GM21528 (cell line): ENCODE data around the gene STIMATE.

Experiments
- ATAC-seq: cut with Tn5 transposase; IDR thresholded peaks from one replicate; pipeline ENCODE4 v1.9.1; 2021; ENCODE audit warnings: mild to moderate bottlenecking, moderate library complexity; ENCODE audit not compliant: unreplicated experiment, low FRiP score

The STIMATE gene

DNA sequence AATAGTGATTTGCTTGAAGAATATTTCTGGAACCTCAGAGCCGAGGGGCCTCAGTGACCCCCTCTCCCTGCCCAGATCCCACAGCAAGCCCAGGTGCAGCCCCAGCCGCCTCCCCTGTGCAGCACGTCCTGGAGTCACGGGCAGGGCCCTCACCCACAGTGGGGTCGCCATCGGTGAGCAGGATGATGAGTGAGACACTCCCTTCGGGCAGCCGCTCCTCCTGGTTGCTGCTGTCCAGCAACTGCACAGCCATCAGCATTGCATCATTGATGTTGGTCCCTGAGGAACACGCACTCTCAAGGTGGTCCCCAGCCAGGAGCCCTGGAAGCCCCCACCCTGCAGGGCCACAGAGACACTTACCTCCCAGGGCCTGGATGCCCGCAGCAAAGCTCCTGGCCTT lies 73.3 kb downstream of the STIMATE start:
- ATAC-seq = no peak

- ATAC-seq = no peak
Measured at GRCh38 chr3:52822363-52822762, 75.0 kb downstream of the STIMATE start.

GRCh38 chr3:52820736-52821135 lies 76.6 kb downstream of the STIMATE start:
- ATAC-seq = no peak

- no peak for ATAC-seq
Measured at GRCh38 chr3:52819936-52820335, 77.4 kb downstream of the STIMATE start.

- ATAC-seq = no peak
Measured at GRCh38 chr3:52817860-52818259, 79.5 kb downstream of the STIMATE start.

GRCh38 chr3:52817221-52817620 lies 80.1 kb downstream of the STIMATE start:
- ATAC-seq = no peak

GRCh38 chr3:52816654-52817053 lies 80.7 kb downstream of the STIMATE start:
- ATAC-seq = no peak

DNA sequence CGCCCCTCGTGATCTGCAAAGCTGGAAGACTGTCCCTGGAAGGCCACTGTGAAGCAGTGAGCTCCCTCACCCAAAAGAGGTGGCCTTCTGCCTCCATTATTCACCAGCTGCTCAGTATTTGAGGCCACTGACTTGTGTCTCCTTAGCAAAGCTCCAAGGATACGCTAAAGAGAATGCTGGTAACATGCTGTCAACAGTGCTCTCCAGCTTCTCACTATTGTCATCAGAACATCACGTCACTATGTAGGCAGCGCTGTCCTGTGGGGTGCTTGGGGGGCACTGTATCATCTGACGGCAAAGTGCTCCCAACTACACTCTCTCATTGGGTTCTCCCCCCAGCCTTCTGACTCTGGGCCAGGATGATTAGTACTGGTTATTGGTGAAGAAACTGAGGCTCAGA lies 81.1 kb downstream of the STIMATE start:
- ATAC-seq = no peak

DNA sequence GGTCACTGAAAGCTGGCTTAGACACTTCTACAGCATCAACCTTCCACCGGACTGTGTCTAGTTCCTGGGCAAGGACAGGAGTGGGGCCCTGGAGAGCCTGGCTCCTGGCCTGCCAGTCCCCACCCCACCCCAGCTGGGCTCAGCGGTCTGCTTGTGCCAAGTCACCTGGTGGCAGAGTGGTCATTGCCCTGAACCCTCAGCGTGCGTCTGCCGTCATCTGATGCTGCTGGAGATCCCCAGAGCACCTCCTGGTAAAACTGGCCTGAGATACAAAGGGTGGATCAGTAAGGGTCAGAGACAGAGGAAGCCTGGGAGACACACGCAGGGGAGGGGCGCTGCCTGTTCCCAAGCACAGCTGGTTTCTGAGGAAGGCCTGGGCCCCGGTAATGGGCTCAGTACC lies 83.5 kb downstream of the STIMATE start:
- no peak for ATAC-seq

DNA sequence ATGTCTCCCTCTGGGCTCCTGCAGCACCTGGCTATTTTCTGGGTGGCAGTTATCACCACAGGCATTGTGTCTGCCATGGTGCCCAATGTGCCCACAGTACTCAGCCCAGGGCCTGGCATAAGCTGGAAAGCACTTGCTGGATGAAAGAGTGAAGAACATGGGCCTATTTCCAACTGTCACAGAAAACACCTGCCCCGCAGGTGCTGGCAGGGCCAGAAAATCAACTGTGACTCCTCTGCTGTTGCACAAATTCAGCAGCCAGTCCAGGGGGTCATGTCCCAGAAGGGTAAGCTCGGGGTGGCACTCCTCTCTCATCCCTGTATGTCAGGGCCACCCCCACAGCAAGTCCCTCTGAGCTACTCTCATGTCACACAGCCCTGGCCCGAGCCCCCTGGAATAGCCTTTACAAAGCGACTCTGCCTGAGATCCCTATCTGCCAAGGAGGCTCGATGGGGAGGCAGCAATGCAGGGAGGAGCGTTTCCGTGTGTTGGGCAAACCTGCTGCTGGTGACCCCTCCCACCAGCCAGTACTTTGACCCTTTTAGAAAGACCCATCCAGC lies 85.8 kb downstream of the STIMATE start:
- no peak for ATAC-seq

DNA sequence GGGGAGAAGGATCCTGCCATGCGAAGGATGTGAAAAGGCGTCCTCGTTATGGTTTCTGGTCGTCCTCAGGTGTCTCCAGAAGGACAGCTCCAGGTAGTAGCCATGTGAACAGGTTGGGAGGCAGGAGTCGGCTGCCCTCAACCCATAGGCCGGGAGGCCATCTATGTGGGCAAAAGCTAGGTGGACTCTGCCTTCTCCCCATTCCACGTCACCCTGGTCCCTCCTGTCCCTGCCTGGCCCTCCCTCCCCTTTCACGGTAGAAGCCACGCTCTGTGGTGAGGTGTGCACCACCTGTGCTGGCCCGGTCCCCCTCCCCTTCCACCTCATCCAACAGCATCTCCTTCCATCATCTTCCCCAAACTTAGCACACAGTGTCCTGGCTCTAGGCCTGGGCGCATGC lies 86.4 kb downstream of the STIMATE start:
- no peak for ATAC-seq

DNA sequence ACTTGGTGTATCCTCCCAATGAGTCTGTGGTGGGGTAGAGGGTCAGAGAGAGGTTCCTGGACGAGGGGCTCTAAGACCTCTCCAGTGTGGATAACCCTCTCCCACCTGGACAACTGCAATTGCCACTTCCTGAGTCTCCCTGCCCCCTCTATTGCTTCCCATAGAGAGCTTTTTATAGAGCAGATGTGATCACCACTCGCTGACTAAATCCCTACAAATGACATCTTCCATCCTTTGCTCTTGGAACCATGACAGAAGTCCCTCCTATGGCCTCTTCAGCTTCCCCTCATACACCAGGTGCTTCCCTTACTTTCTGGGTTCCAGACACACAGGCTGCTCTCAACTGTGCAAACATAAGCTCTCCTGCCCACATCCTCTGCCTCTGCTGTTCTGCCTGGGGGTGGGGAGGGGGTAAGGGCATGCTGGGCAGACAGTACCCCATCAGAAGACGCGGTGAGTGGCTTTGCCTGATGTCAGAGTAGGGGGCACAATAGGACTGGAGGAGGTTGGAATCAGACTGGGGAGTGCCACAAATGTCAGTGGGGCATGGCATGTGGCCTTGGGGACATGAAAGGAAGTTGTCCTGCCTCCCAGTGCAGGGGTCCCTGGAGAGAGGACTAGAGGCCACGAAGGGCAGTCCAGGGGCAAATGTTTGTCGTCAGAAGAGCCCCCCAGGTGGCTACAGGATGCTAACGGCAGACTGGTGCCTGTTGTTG lies 87.5 kb downstream of the STIMATE start:
- no peak for ATAC-seq

DNA sequence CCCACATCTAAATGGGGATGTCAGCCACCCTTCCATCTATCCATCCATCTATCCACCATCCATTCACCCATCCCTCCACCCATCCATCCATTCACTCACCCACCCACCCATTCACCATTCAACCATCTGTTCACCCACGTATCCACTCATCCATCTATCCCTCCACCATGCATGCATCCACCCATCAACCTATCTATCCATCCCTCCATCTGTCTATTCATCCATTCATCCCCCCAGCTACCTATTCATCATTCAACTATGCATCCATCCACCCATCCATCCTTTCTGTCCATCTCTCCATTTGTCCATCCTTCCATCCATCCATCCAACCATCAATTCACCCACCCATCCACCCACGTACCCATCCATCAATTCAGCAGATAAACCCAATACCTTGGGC lies 88.2 kb downstream of the STIMATE start:
- ATAC-seq = no peak

- ATAC-seq = no peak
Measured at GRCh38 chr3:52805270-52806039, 91.9 kb downstream of the STIMATE start.

DNA sequence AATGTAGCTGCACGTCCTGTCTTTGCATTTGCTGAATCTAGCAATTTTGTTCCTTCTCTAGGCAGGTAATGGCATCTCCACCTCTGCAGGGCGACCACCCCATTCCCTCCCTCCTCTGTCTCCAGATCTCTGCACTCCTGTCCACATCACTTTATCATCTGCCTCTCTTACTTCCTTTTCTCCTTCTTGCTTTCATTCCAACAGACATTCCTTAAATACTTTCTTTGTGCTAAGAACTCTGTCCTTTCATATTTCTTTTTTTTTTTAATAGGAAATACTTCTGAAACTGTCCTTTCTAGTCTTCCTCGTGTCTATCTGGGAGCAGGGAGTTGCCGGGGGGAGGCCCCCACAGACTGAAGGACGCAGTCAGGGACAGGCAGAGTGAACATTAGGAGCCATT lies 95.5 kb downstream of the STIMATE start:
- ATAC-seq = no peak

GRCh38 chr3:52800079-52800478 lies 97.3 kb downstream of the STIMATE start:
- no peak for ATAC-seq

DNA sequence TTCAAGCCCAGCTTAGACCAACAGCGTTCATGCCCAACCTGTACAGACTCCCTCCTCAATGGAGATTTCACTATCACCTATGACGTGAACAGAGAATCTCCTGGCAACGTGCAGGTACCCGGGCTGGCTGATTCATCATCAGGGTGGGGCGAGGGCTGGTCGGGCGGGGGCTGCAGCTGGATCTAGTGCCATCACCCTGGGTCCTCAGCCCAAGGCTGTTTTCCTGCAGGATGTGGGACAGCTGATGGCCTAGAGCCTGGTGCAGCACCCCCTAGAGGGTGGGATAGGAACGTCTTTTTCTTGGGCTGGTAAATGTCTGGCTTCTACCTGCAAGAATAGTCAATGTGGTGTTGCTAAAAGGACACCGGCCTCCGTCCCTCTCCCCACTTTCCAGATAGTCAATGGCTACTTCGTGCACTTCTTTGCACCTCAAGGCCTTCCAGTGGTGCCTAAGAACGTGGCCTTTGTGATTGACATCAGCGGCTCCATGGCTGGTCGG lies 98.3 kb downstream of the STIMATE start:
- ATAC-seq = no peak

DNA sequence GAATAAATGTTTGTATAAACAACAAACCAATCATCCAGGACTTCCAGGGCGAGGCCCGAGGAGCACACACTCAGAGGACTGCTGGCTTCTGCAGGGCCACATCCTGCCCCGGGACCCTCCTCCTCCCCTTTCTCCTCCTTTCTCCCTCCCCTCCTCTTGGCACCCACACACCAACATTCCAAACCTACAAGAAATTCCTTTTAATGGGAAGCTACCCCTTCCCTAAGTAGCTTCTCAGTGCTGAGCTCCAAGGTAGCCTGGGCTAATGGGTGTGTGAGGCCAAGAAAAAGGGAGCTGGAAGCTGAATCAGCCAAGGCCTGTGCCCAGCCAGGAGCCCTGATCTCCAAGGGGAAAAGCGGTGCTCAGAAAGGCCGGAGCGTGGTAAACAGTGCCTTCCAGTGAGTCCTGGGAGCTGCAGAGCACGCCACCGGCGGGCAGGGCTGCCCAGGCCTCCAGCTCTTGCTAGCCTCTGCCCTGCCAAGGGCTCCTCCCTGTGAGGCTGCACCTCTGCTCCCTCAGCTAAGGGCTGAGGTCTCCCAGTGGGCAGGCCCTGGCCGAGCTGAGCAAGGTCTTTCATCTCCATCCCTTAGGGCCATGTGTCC lies 98.9 kb downstream of the STIMATE start:
- ATAC-seq = no peak

DNA sequence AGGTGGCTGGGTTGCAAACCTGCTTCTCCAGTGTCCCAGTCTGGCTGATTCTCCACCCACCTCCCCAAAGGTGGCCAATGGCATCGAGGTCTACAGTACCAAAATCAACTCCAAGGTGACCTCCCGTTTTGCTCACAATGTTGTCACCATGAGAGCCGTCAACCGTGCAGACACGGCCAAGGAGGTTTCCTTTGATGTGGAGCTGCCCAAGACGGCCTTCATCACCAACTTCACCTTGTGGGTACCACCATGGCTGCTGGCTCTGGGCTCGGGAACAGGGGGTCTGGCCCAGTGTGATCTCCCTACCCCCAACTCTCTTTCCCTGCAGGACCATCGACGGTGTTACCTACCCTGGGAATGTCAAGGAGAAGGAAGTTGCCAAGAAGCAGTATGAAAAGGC lies 100.9 kb downstream of the STIMATE start:
- no peak for ATAC-seq

GRCh38 chr3:52795298-52795900 lies 101.9 kb downstream of the STIMATE start:
- no peak for ATAC-seq

DNA sequence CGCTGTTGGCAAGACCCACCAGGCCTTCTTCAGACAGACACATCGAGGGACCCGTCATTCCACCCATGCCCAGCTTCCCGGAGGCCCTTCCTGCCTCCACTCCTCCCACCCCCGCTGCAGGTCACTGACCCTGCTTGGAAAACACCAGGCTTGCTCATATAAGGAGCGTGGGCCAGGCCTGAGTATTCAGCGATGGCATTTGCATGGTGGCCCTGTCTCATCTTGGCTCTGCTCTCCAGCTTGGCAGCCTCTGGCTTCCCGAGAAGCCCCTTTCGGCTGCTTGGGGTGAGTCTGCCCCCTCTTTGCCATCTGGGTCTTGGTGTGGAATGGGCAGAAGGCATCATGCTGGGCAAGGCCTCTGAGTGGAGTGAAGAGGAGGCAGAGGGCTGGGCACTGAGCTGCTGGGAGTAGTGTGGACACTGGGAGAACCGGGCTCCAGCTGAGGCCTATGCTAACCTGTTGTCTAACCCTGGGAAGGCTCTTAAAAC lies 102.7 kb downstream of the STIMATE start, which contains the start of gene ITIH3:
Gene ITIH3, plus strand, starts transcription at position 185 of the 488 bp plus-strand sequence. Its CDS starts 8 bp downstream, at position 193.
- ATAC-seq = no peak
